GM19023 (cell line): Measurements from ENCODE around the gene CLNK.

Experiments used
- ATAC-seq: cut with Tn5 transposase; IDR thresholded peaks from one replicate; pipeline ENCODE4 v1.9.1; 2021; ENCODE audit warnings: mild to moderate bottlenecking, moderate library complexity; ENCODE audit not compliant: unreplicated experiment

CLNK gene

GRCh38 chr4:10664408-10664807, 20.2 kb downstream of the CLNK start:
- ATAC-seq: no peak

DNA sequence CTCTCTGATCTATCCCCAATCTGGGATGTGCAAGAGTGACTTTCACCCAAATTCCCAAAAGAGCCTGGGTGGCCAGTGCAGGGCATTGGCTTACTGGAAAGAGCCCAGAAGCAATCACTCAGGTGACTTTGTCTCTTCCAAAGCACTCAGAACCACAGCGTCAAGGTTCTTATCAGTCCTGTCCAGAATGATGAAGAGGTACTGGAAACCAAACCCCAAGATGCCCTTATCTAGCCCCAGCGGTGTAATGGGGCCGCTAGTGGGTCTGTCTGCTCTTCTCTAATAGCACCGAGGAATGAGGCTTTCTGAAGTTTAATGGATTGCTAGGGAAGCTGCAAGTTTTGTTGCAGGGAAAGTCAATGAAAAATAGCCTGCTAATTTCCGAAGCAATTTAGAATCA, 21.6 kb downstream of the CLNK start:
- no peak for ATAC-seq

DNA sequence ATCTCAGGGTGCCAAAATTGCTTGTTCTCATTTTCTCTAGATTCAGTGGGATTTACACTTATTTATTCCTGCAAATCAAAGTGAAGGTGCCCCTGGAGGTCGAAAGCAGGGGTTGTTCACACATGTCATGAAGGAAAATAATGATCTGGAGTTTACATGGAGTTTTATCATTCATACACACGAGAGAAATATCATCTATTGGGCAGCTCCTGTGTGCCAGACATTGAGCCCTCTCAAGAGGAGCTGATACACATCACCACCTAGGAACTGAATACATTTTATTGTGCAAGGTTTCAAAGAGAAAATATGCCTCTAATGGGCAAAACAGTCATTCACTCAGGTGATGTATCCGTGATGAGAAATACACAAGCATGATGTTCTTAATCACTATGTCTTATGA, 23.5 kb downstream of the CLNK start:
- ATAC-seq: no peak

DNA sequence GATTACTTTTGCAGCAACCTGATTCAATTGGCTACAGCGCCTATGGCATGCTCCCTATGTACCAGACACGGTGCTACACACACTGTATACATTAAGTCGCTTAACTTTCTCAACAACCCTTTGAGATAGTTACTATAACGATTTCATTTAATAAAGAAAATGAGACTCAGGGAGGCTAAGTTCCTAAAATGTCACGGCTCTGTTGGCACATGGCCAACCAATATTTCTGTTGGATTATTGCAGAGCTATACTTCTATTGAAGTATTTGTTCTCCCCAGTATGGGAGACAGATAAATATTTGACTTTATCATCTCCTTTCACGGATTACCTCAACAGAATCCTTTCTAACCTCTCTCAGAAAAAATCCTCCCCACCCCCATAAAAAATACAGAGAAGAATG, 25.3 kb downstream of the CLNK start:
- ATAC-seq: no peak

- ATAC-seq: no peak
Measured at GRCh38 chr4:10656988-10657387, 27.6 kb downstream of the CLNK start.

DNA sequence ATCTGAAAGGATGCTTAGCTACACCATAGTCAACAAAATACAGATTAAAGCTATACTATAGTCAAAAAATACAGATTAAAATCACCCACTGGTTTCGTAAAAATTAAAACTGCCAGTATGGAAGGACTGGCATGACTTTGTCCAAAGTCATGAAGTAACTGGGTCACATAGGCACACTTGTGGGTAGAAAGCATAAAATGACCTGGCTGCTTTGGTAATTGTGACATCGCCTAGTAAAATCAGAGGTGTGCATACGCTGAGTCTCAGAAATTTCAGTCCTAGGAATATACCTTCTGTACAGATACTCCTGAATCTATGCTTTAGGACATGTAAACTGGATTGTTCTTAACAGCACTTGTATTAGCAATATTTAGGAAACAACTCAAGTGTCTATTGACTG, 28.1 kb downstream of the CLNK start:
- ATAC-seq: no peak

GRCh38 chr4:10655968-10656367, 28.6 kb downstream of the CLNK start:
- no peak for ATAC-seq

DNA sequence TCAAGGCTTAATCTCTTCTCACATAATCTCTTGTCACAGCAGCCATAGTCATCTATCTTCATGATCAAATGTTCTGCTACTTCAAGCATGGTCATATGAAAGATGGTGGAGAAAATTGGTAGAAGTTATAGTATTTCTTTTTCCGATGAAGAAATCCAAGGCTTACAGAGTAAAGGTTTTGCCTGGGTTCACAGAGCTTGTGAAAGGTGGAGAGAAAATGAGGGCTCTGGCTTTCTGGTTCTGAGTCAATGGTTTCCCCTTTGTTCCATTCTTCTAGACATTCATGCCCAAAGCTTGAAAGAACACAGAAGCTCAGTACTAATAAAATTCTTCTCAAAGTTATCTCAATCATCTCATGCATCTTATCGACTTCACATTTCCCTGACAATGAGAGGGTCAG, 36.1 kb downstream of the CLNK start:
- ATAC-seq: no peak

DNA sequence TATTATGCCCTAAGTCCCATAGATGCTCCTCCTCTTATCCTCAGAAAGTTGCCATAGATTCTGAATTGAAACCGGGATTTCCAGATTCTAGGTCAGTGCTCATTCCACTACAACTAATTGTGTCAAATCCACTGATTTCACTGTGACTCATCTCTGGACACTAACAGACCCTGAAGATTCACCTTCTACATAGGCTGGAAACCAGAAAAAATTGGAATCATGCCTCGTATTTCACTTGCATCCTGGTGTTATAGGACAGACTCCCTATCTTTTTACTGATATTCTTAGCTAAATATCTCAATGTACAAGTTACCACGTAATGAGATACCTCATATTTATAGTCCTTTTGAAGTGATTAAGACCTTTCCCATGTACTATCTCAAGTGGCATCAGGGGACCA, 36.7 kb downstream of the CLNK start:
- no peak for ATAC-seq

DNA sequence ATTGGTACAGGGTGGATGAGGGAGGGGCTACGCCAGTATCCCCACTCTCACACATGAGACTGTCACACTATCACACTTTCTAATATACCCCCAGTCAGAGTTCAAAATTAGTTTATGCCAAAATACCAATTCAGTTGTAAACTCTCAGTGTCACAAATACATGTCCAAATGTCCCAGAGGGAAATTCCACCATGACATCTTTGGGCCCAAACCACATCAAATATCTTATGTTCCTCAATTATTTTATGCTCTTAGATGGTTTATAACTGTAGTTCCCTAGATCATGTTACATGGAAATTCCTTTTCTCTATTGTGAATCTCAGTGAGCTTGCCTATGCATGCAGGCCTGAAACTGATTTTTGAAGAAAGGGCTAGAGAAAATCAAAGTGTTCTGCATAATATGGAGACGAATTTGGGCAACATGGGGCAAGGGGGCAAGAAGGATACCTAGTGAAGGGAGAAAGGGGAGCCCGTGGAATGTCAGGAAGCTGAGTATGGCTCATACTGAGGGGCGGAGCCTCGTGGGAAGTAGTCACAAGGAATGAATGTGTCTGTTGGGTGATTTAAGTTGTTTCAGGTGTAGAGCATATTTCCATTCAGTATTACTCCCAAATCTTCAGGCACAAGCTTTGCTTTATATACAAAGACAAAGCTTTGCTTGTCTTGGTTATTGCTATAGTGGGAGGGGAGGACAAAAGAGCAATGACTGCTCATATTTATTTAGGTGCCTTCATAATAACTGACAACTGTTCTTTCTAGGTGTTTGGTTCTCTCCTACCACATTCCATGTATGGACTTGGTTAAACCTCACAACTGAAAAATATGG, 40.8 kb downstream of the CLNK start:
- no peak for ATAC-seq

- no peak for ATAC-seq
Measured at GRCh38 chr4:10640561-10641201, 43.9 kb downstream of the CLNK start.

DNA sequence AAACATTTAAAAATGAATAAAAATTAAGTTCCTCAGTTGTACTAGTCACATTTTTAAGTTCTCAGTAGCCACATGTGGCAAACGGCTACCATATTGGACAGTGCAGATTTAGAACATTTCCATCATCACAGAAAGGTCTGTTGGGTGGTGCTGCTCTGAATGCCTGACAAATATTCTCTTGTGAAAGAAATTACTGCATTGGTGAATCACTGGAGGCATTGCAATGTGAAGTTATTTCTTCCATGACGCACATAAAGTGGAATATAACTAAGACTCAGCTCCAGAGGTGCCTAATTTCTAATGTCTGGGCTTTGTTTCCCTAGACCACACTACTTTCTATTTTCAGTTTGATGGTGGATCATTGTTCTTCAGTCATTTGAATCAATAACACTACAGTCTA, 44.9 kb downstream of the CLNK start:
- no peak for ATAC-seq

DNA sequence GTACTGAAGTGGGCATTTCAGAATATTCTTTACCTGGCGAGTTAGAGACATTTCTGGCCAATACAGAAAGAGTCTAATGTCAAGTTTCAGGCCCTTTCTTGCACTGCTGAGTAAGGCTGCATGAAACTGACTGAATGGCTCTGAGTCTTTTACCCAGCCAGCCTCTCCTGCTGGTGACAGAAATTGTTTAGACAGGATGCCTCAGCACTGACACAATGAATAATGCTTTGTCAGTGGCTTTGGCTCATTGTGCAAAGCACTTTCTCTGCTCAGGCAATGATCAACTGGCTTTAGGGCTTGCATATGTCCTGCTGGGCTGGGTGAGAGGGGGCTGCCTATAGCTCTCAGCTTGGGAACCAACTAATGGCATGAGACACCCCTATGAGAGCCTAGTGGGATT, 45.5 kb downstream of the CLNK start:
- ATAC-seq: no peak

GRCh38 chr4:10635091-10635490, 49.5 kb downstream of the CLNK start:
- no peak for ATAC-seq

GRCh38 chr4:10629394-10629793, 55.2 kb downstream of the CLNK start:
- peak; percentile 70 for ATAC-seq

DNA sequence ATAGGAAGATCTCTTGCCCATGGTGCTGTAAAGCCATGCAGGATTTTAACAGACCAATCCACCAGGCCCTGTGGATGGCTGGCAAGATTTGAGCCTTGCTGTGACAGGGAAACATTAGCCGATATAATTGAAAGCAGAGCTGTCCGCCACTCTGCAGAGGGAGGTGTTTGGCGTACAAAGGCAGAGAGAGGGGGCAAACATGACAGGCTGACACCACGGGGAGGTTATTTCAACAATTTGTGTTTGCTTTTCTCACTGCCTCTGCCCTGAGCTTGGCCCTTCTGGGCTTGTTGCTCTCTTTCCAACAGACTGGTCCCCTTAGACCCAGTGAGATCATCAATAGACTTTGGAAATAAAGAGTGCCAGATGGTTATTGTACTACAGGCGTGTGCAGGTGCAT, 59.4 kb downstream of the CLNK start:
- ATAC-seq: no peak

GRCh38 chr4:10623862-10624261, 60.7 kb downstream of the CLNK start:
- ATAC-seq: no peak

- ATAC-seq: no peak
Measured at GRCh38 chr4:10623241-10623640, 61.3 kb downstream of the CLNK start.

DNA sequence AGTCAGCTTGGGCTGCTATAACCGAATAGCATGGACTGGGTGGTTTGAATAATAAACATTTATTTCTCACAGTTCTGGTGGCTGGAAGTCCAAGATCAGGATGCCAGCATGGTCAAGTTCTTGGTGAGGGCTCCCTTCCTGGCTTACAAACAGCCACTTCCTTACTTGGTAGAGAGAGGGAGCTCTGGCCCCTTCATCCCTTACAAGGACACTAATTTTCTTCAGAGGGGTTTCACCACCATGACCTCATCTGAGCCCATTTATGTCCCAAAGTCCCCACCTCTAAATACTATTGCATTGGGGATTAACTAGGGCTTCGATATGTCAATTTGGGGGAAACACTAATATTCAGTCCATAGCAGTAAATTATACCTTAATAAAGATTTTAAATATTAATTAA, 61.8 kb downstream of the CLNK start:
- no peak for ATAC-seq

DNA sequence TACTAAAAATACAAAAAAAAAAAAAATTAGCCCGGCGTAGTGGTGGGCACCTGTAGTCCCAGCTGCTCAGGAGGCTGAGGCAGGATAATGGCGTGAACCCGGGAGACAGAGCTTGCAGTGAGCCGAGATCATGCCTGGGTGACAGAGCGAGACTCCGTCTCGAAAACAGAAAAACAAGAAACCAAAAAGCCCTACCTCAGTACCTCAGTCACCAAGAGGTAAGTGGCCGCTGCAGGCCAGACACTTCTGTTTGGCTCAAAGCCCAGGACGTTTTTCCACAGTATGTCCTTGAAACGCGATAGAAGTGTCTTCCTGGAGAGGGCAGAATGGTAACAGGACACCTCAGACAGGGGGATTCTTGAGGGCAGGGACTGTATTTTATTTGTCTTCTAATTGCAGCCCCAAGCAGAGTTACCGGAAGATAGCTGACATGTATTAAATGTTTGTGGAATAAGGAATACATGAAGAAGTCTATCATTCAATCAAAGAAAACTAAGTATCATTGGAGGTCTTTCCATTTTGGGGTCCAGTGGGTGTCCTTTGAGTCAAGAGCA, 63.6 kb downstream of the CLNK start:
- no peak for ATAC-seq

DNA sequence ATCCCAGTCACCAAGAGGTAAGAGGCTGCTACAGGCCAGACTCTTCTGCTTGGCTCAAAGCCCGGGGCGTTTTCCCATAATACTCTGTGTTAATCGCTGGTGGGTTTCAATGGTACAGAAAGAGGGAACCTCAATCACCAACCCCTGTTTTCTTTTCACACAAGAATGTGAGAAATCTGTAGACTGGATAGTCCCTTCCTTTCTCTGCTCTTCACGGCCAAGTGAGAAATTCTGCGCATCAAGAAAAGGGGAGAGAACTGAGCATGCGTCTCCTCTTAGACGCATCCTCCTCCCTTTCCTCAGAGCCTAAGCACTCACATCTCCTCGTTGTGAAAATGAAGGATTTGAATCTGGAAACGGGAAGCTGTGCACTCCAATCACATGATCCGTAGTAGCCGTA, 64.7 kb downstream of the CLNK start:
- ATAC-seq: no peak

GRCh38 chr4:10619220-10619619, 65.3 kb downstream of the CLNK start:
- ATAC-seq: no peak
